ENCODE results near the gene ANTXRL. TPM values are rescaled to one million over a fixed set of nuclear protein-coding genes. Genes with fewer than 3 reads are reported as not detected.
"Not testable (repeated sequence)": the region's sequence is repeated elsewhere in the genome, so short reads cannot be mapped to it uniquely, and the experiment has no call there.

The ANTXRL gene
- polyA plus RNA-seq, 1 donor from 2014 or later: not detected

GRCh38 chr10:46301056-46301645 lies 14.4 kb downstream of the ANTXRL start:
- Histone ChIP-seq H3K36me3 (ENCODE audit: insufficient read depth, low read length) (no peaks in the 10 kb centered on the region), H2AFZ (ENCODE audit: low read depth, low read length) (no peak overlapping the region), H3K9me3 (ENCODE audit: low read length) (no peaks in the 10 kb centered on the region), H3K9me2 (ENCODE audit: insufficient read depth, low read length) (no peaks in the 10 kb centered on the region), H3K9ac (ENCODE audit: low read length) (no peak overlapping the region), H3K27me3 (ENCODE audit: insufficient read depth, low read depth, low read length) (no peaks in the 10 kb centered on the region), H3K4me2 (ENCODE audit: low read length) (no peak overlapping the region), H3K27ac (ENCODE audit: low read length) (no peak overlapping the region), H3F3A (ENCODE audit: insufficient read depth, low read length, poor library complexity, severe bottlenecking) (no peaks in the 10 kb centered on the region), H3K4me3 (ENCODE audit: low read length) (no peak overlapping the region), H3K79me2 (replicated peaks; ENCODE audit: insufficient read depth, low read length) (no peaks in the 10 kb centered on the region), H4K20me1 (ENCODE audit: insufficient read depth) (no peaks in the 10 kb centered on the region)
- TF ChIP-seq RAD21 (conservative IDR thresholded peaks at IDR 0.05): no peak

- Histone ChIP-seq H3K9me3 (ENCODE audit: low read length) (no peaks in the 10 kb centered on the region), H3K4me3 (ENCODE audit: low read length) (no peak overlapping the region), H3K9ac (ENCODE audit: low read length) (no peak overlapping the region), H4K20me1 (ENCODE audit: insufficient read depth) (no peaks in the 10 kb centered on the region), H3K36me3 (ENCODE audit: insufficient read depth, low read length) (no peaks in the 10 kb centered on the region), H3K27me3 (ENCODE audit: insufficient read depth, low read depth, low read length) (no peaks in the 10 kb centered on the region), H2AFZ (ENCODE audit: low read depth, low read length) (no peak overlapping the region), H3F3A (ENCODE audit: insufficient read depth, low read length, poor library complexity, severe bottlenecking) (no peaks in the 10 kb centered on the region), H3K27ac (ENCODE audit: low read length) (no peak overlapping the region), H3K4me2 (ENCODE audit: low read length) (no peak overlapping the region), H3K79me2 (replicated peaks; ENCODE audit: insufficient read depth, low read length) (no peaks in the 10 kb centered on the region), H3K9me2 (ENCODE audit: insufficient read depth, low read length) (no peaks in the 10 kb centered on the region)
- no peak for TF ChIP-seq EZH2 (IDR thresholded peaks at IDR 0.05; ENCODE audit: borderline replicate concordance, insufficient read depth, low read length, poor library complexity, severe bottlenecking)
- no peak for TF ChIP-seq MXI1 (conservative IDR thresholded peaks at IDR 0.05; ENCODE audit: poor library complexity, severe bottlenecking)
- no peak for TF ChIP-seq CTCF (IDR thresholded peaks at IDR 0.05; ENCODE audit: poor library complexity, severe bottlenecking)
- no peak for TF ChIP-seq EP300 (conservative IDR thresholded peaks at IDR 0.05; ENCODE audit: poor library complexity, severe bottlenecking)
These were observed 15.1 kb downstream of the ANTXRL start for GRCh38 chr10:46301721-46302479.

- H3K9me3 ChIP-seq (ENCODE audit: low read length); H3K27me3 ChIP-seq (ENCODE audit: insufficient read depth, low read depth, low read length); H3K79me2 ChIP-seq (replicated peaks; ENCODE audit: insufficient read depth, low read length); H3K9me2 ChIP-seq (ENCODE audit: insufficient read depth, low read length); H2AFZ ChIP-seq (ENCODE audit: low read depth, low read length); H3K27ac ChIP-seq (ENCODE audit: low read length); H3K4me3 ChIP-seq (ENCODE audit: low read length); H3F3A ChIP-seq (ENCODE audit: insufficient read depth, low read length, poor library complexity, severe bottlenecking); H4K20me1 ChIP-seq (ENCODE audit: insufficient read depth); H3K36me3 ChIP-seq (ENCODE audit: insufficient read depth, low read length); H3K9ac ChIP-seq (ENCODE audit: low read length); H3K4me2 ChIP-seq (ENCODE audit: low read length): not testable (repeated sequence)
These were observed 16.1 kb downstream of the ANTXRL start for GRCh38 chr10:46302765-46303352.

- Histone ChIP-seq H3F3A (ENCODE audit: insufficient read depth, low read length, poor library complexity, severe bottlenecking) (no peaks in the 10 kb centered on the region), H3K9me3 (ENCODE audit: low read length) (no peaks in the 10 kb centered on the region), H4K20me1 (ENCODE audit: insufficient read depth) (no peaks in the 10 kb centered on the region), H3K27me3 (ENCODE audit: insufficient read depth, low read depth, low read length) (no peaks in the 10 kb centered on the region), H3K79me2 (replicated peaks; ENCODE audit: insufficient read depth, low read length) (no peaks in the 10 kb centered on the region), H3K9ac (ENCODE audit: low read length) (no peak overlapping the region), H2AFZ (ENCODE audit: low read depth, low read length) (no peak overlapping the region), H3K4me2 (ENCODE audit: low read length) (no peak overlapping the region), H3K27ac (ENCODE audit: low read length) (no peak overlapping the region), H3K4me3 (ENCODE audit: low read length) (no peak overlapping the region), H3K36me3 (ENCODE audit: insufficient read depth, low read length) (no peaks in the 10 kb centered on the region), H3K9me2 (ENCODE audit: insufficient read depth, low read length) (no peaks in the 10 kb centered on the region)
- TF ChIP-seq REST (IDR thresholded peaks at IDR 0.05; ENCODE audit: borderline replicate concordance) (no peak), SMC3 (conservative IDR thresholded peaks at IDR 0.05; ENCODE audit: poor library complexity) (no peak), EP300 (conservative IDR thresholded peaks at IDR 0.05; ENCODE audit: poor library complexity, severe bottlenecking) (no peak), MXI1 (conservative IDR thresholded peaks at IDR 0.05; ENCODE audit: poor library complexity, severe bottlenecking) (no peak), TAF1 (IDR thresholded peaks at IDR 0.05; ENCODE audit: low read depth) (no peak), POLR2AphosphoS5 (IDR thresholded peaks at IDR 0.05) (no peak), RAD21 (conservative IDR thresholded peaks at IDR 0.05) (no peak), EZH2 (IDR thresholded peaks at IDR 0.05; ENCODE audit: borderline replicate concordance, insufficient read depth, low read length, poor library complexity, severe bottlenecking) (no peak)
These were observed 17.3 kb downstream of the ANTXRL start for GRCh38 chr10:46304062-46304461.

All from neural cell (in vitro differentiated cells).